Measurements from ENCODE around the gene EIF4G3.

EIF4G3 gene

DNA sequence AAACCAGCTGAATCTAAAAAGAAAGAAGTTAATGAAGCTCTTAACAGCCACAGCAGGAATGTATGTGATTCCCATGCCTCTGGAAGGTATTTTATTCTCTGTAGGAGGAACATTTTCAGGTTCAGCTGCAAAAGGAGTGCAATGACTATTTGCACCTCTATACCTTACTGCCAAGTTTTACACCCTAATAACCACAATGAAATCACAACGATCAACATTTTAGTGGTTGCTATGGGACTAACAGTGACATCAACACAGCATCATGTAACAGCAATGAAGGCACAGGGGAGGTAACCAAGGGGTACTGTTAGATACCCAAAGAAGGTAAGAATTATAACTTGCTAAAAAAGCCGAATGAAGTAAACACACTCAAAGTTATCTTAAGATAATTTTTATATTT lies 273.3 kb downstream of the EIF4G3 start:
- no peak for DNase-seq
- Mint-ChIP-seq H3K4me1 (no peaks in the 10 kb centered on the region), H3K27me3 (ENCODE audit: low read depth, poor library complexity) (no peaks in the 10 kb centered on the region), H3K9me3 (peaks cover 3% of the 10 kb centered on the region), H3K36me3 (ENCODE audit: low read depth) (peaks cover 38% of the 10 kb centered on the region), H3K27ac (no peak overlapping the region), H3K4me3 (no peak overlapping the region)
- TF ChIP-seq, protein P1, sequence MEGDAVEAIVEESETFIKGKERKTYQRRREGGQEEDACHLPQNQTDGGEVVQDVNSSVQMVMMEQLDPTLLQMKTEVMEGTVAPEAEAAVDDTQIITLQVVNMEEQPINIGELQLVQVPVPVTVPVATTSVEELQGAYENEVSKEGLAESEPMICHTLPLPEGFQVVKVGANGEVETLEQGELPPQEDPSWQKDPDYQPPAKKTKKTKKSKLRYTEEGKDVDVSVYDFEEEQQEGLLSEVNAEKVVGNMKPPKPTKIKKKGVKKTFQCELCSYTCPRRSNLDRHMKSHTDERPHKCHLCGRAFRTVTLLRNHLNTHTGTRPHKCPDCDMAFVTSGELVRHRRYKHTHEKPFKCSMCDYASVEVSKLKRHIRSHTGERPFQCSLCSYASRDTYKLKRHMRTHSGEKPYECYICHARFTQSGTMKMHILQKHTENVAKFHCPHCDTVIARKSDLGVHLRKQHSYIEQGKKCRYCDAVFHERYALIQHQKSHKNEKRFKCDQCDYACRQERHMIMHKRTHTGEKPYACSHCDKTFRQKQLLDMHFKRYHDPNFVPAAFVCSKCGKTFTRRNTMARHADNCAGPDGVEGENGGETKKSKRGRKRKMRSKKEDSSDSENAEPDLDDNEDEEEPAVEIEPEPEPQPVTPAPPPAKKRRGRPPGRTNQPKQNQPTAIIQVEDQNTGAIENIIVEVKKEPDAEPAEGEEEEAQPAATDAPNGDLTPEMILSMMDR (IDR thresholded peaks at IDR 0.05) = no peak

- Mint-ChIP-seq H3K36me3 (ENCODE audit: low read depth) (peaks cover 30% of the 10 kb centered on the region), H3K27ac (no peak overlapping the region), H3K4me3 (no peak overlapping the region), H3K9me3 (no peaks in the 10 kb centered on the region), H3K4me1 (no peaks in the 10 kb centered on the region), H3K27me3 (ENCODE audit: low read depth, poor library complexity) (no peaks in the 10 kb centered on the region)
- TF ChIP-seq, protein P1 (IDR thresholded peaks at IDR 0.05) = no peak
- no peak for DNase-seq
These were observed 276.6 kb downstream of the EIF4G3 start for GRCh38 chr1:20900056-20900455.

DNA sequence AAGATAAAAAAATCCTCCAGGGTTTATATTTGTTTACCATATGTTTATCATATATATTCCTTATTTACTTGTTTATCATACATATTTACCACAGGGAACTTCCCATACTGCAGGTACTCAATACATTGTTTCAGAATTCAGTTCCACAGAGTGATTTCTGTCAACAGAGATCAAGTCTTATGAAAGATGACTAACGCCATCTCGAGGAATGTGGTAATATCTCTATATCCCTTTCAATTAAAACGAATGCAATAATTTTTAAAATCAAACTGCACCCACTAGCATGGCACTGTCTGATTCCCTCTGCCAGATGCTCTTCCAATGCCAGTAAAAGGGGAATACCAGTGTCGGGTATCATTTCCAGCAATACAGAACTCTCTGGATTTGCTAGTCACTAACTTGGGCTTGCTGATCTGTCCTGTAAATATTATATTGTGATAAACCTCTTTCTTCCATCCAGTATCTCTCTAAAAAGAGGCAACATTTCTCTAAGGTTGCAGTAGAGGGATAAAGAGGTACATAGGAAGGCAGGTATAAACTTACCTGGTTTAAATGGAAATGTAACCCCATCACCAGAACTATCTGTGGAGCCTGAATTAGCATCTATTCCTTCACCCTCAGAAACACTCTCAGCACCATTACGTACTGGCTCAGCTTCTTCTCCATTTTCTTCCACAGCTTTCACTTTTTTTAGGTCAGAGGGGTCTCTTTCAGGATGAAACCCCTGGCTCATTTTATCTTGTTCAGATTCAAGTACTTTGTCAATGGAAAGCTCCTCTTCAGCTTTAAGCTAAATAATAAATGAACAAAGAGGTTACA lies 277.3 kb downstream of the EIF4G3 start:
- Mint-ChIP-seq H3K36me3 (ENCODE audit: low read depth) (peaks cover 30% of the 10 kb centered on the region), H3K4me1 (no peaks in the 10 kb centered on the region), H3K27me3 (ENCODE audit: low read depth, poor library complexity) (no peaks in the 10 kb centered on the region), H3K27ac (no peak overlapping the region), H3K9me3 (no peaks in the 10 kb centered on the region), H3K4me3 (no peak overlapping the region)
- TF ChIP-seq, protein P1 (IDR thresholded peaks at IDR 0.05) = no peak
- no peak for DNase-seq

- Mint-ChIP-seq H3K4me3 (no peak overlapping the region), H3K9me3 (no peaks in the 10 kb centered on the region), H3K4me1 (no peaks in the 10 kb centered on the region), H3K27ac (no peak overlapping the region), H3K36me3 (ENCODE audit: low read depth) (peaks cover 37% of the 10 kb centered on the region), H3K27me3 (ENCODE audit: low read depth, poor library complexity) (no peaks in the 10 kb centered on the region)
- no peak for DNase-seq
- TF ChIP-seq, protein P1 (IDR thresholded peaks at IDR 0.05) = no peak
These were observed 279.9 kb downstream of the EIF4G3 start for GRCh38 chr1:20896826-20897225.

- no peak for DNase-seq
- H3K36me3 Mint-ChIP-seq (ENCODE audit: low read depth) = peaks cover 26% of the 10 kb centered on the region
- H3K27ac Mint-ChIP-seq = no peak overlapping the region
- H3K4me1 Mint-ChIP-seq = no peaks in the 10 kb centered on the region
- no peaks in the 10 kb centered on the region for H3K9me3 Mint-ChIP-seq
- TF ChIP-seq, protein P1 (IDR thresholded peaks at IDR 0.05) = no peak
- H3K4me3 Mint-ChIP-seq = no peak overlapping the region
- no peaks in the 10 kb centered on the region for H3K27me3 Mint-ChIP-seq (ENCODE audit: low read depth, poor library complexity)
These were observed 282.8 kb downstream of the EIF4G3 start for GRCh38 chr1:20893931-20894330.

DNA sequence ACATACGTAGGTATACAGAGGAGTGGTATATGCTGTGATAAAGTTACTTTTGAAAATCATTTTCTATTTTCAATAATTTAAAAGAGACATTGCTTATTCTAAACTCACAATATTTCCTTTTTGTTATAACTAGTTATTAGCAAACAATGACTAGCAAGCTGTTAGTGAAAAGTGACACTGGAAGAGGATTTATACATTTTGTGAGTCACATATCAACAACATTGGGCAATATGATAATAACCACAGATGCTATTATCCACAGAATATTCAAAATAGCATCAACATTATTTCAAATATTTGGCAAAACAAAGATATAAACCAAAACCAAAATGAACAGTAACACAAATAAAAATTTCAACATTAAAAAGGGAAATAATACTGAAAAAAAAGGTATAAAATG lies 285.6 kb downstream of the EIF4G3 start:
- TF ChIP-seq, protein P1 (IDR thresholded peaks at IDR 0.05) = no peak
- DNase-seq = no peak
- Mint-ChIP-seq H3K4me1 (no peaks in the 10 kb centered on the region), H3K27me3 (ENCODE audit: low read depth, poor library complexity) (no peaks in the 10 kb centered on the region), H3K4me3 (no peak overlapping the region), H3K9me3 (no peaks in the 10 kb centered on the region), H3K27ac (no peak overlapping the region), H3K36me3 (ENCODE audit: low read depth) (peaks cover 21% of the 10 kb centered on the region)

Measured in nephron progenitor cell (in vitro differentiated cells).